ENCODE results near the gene CCDC172. TPM values are rescaled to one million over a fixed set of nuclear protein-coding genes. Genes with fewer than 3 reads are reported as not detected.

The CCDC172 gene
- total RNA-seq, 1 donor from 2014 or later: not detected

DNA sequence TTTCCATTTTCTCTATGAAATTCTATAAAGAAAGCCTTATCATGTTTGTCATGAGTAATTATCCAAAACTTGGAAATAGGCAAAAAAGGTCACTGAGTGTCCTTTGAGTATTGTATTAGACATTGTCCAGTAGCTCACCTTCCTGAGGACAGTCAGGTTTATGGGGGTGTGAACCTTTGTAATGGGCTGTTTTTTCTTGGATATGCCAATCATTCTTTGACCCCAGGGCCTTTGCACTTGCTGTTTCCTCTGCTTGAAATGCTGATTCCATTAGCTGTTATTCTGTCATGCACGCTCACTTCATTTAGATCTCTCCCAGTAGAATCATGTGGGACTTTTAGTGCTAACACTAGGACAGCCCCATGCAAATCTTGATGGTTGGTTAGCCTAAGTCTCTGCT lies 4.9 kb downstream of the CCDC172 start:
- no peak overlapping the region for H3K4me3 Mint-ChIP-seq (ENCODE audit: unreplicated experiment)
- H2AFZ ChIP-seq (ENCODE audit: low read depth, low read length): no peak overlapping the region
- H4K20me1 ChIP-seq (ENCODE audit: insufficient read depth, low read length): no peaks in the 10 kb centered on the region
- no peaks in the 10 kb centered on the region for H3K36me3 Mint-ChIP-seq (ENCODE audit: low read depth, unreplicated experiment)
- peaks cover 16% of the 10 kb centered on the region for H3K27me3 Mint-ChIP-seq (ENCODE audit: low read depth, unreplicated experiment)
- no peak overlapping the region for H3K27ac Mint-ChIP-seq (ENCODE audit: unreplicated experiment)
- TF ChIP-seq, protein P1, sequence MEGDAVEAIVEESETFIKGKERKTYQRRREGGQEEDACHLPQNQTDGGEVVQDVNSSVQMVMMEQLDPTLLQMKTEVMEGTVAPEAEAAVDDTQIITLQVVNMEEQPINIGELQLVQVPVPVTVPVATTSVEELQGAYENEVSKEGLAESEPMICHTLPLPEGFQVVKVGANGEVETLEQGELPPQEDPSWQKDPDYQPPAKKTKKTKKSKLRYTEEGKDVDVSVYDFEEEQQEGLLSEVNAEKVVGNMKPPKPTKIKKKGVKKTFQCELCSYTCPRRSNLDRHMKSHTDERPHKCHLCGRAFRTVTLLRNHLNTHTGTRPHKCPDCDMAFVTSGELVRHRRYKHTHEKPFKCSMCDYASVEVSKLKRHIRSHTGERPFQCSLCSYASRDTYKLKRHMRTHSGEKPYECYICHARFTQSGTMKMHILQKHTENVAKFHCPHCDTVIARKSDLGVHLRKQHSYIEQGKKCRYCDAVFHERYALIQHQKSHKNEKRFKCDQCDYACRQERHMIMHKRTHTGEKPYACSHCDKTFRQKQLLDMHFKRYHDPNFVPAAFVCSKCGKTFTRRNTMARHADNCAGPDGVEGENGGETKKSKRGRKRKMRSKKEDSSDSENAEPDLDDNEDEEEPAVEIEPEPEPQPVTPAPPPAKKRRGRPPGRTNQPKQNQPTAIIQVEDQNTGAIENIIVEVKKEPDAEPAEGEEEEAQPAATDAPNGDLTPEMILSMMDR (IDR thresholded peaks at IDR 0.05; ENCODE audit: insufficient read depth, low read depth, low read length): no peak
- TF ChIP-seq EZH2 (IDR thresholded peaks at IDR 0.05; ENCODE audit: insufficient read depth, low read length): no peak
- no peaks in the 10 kb centered on the region for H3K79me2 ChIP-seq (ENCODE audit: insufficient read depth, low read length)
- H3K27me3 ChIP-seq (ENCODE audit: insufficient read depth, low read length): no peaks in the 10 kb centered on the region
- no peak overlapping the region for H3K9ac ChIP-seq (ENCODE audit: low read length)
- H3K4me1 ChIP-seq (ENCODE audit: insufficient read depth, low read length): no peaks in the 10 kb centered on the region
- H3K9me3 ChIP-seq (ENCODE audit: insufficient read depth, low read depth, low read length): no peaks in the 10 kb centered on the region
- no peak for FAIRE-seq
- H3K36me3 ChIP-seq (ENCODE audit: insufficient read depth, low read length): no peaks in the 10 kb centered on the region
- no peaks in the 10 kb centered on the region for H3K9me3 Mint-ChIP-seq (ENCODE audit: unreplicated experiment)
- H3K27ac ChIP-seq (ENCODE audit: low read depth, low read length): no peak overlapping the region
- H3K4me3 ChIP-seq (ENCODE audit: insufficient read depth, low read depth, low read length): no peak overlapping the region
- no peak overlapping the region for H3K4me2 ChIP-seq (ENCODE audit: low read length)
- no peak for DNase-seq (ENCODE audit: low read depth)
- H3K4me1 Mint-ChIP-seq (ENCODE audit: low read depth, unreplicated experiment): no peaks in the 10 kb centered on the region

GRCh38 chr10:116331815-116332214 lies 7.6 kb downstream of the CCDC172 start:
- Histone ChIP-seq H3K9ac (ENCODE audit: low read length) (no peak overlapping the region), H3K36me3 (ENCODE audit: insufficient read depth, low read length) (no peaks in the 10 kb centered on the region), H3K4me1 (ENCODE audit: insufficient read depth, low read length) (no peaks in the 10 kb centered on the region), H3K27ac (ENCODE audit: low read depth, low read length) (no peak overlapping the region), H3K27me3 (ENCODE audit: insufficient read depth, low read length) (no peaks in the 10 kb centered on the region), H2AFZ (ENCODE audit: low read depth, low read length) (no peak overlapping the region), H3K79me2 (ENCODE audit: insufficient read depth, low read length) (no peaks in the 10 kb centered on the region), H3K4me2 (ENCODE audit: low read length) (no peak overlapping the region), H3K9me3 (ENCODE audit: insufficient read depth, low read depth, low read length) (no peaks in the 10 kb centered on the region), H4K20me1 (ENCODE audit: insufficient read depth, low read length) (no peaks in the 10 kb centered on the region), H3K4me3 (ENCODE audit: insufficient read depth, low read depth, low read length) (no peak overlapping the region)
- FAIRE-seq (no peak), DNase-seq (ENCODE audit: low read depth) (no peak)
- Mint-ChIP-seq H3K4me1 (ENCODE audit: low read depth, unreplicated experiment) (no peaks in the 10 kb centered on the region), H3K27me3 (ENCODE audit: low read depth, unreplicated experiment) (peaks cover 3% of the 10 kb centered on the region), H3K27ac (ENCODE audit: unreplicated experiment) (no peak overlapping the region), H3K9me3 (ENCODE audit: unreplicated experiment) (no peaks in the 10 kb centered on the region), H3K36me3 (ENCODE audit: low read depth, unreplicated experiment) (no peaks in the 10 kb centered on the region), H3K4me3 (ENCODE audit: unreplicated experiment) (no peak overlapping the region)
- TF ChIP-seq EZH2 (IDR thresholded peaks at IDR 0.05; ENCODE audit: insufficient read depth, low read length): no peak
- TF ChIP-seq, protein P1 (IDR thresholded peaks at IDR 0.05; ENCODE audit: insufficient read depth, low read depth, low read length): no peak

DNA sequence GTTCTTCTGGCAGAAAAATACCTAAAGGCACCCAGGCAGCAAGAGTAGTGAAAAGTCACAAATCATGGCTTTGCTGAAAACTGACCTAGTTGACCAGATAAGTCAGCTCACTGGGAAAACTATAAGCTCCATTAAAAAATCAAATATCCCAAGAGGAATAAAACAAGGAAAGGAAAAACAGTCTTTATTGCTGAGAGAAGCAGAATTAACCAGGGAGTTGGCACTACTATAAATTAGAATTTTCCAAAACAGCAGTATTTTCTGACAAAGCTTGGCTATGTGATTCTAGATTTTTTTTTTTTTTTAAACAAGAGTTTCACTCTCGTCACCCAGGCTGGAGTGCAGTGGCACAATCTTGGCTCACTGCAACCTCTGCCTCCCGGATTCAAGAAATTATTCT lies 12.6 kb downstream of the CCDC172 start:
- Histone ChIP-seq H3K4me1 (ENCODE audit: insufficient read depth, low read length) (no peaks in the 10 kb centered on the region), H2AFZ (ENCODE audit: low read depth, low read length) (no peak overlapping the region), H3K4me2 (ENCODE audit: low read length) (no peak overlapping the region), H4K20me1 (ENCODE audit: insufficient read depth, low read length) (no peaks in the 10 kb centered on the region), H3K9me3 (ENCODE audit: insufficient read depth, low read depth, low read length) (no peaks in the 10 kb centered on the region), H3K9ac (ENCODE audit: low read length) (no peak overlapping the region), H3K79me2 (ENCODE audit: insufficient read depth, low read length) (no peaks in the 10 kb centered on the region), H3K4me3 (ENCODE audit: insufficient read depth, low read depth, low read length) (no peak overlapping the region), H3K36me3 (ENCODE audit: insufficient read depth, low read length) (no peaks in the 10 kb centered on the region), H3K27ac (ENCODE audit: low read depth, low read length) (no peak overlapping the region), H3K27me3 (ENCODE audit: insufficient read depth, low read length) (no peaks in the 10 kb centered on the region)
- H3K9me3 Mint-ChIP-seq (ENCODE audit: unreplicated experiment): no peaks in the 10 kb centered on the region
- no peak overlapping the region for H3K27ac Mint-ChIP-seq (ENCODE audit: unreplicated experiment)
- no peak for DNase-seq (ENCODE audit: low read depth)
- H3K4me1 Mint-ChIP-seq (ENCODE audit: low read depth, unreplicated experiment): no peaks in the 10 kb centered on the region
- FAIRE-seq: no peak
- H3K4me3 Mint-ChIP-seq (ENCODE audit: unreplicated experiment): no peak overlapping the region
- peaks cover 3% of the 10 kb centered on the region for H3K27me3 Mint-ChIP-seq (ENCODE audit: low read depth, unreplicated experiment)
- no peaks in the 10 kb centered on the region for H3K36me3 Mint-ChIP-seq (ENCODE audit: low read depth, unreplicated experiment)
- no peak for TF ChIP-seq EZH2 (IDR thresholded peaks at IDR 0.05; ENCODE audit: insufficient read depth, low read length)
- TF ChIP-seq, protein P1 (IDR thresholded peaks at IDR 0.05; ENCODE audit: insufficient read depth, low read depth, low read length): no peak

Measured in astrocyte (in vitro differentiated cells and primary cell).